Fibroblast of villous mesenchyme (primary cell): ENCODE measurements around the gene DAB2IP. TPM values are rescaled to one million over a fixed set of nuclear protein-coding genes. Genes with fewer than 3 reads are reported as not detected.

Experiments used
- DNase-seq: peaks from one replicate; pipeline ENCODE4 v3.0.0-alpha.2; 2010; ENCODE audit warnings: low read depth
- H3K4me3 ChIP-seq: 2 replicates; pipeline ENCODE4 v1.5.1; 2011; ENCODE audit warnings: low read depth, mild to moderate bottlenecking, low read length
- total RNA-seq: library from RNA; depleted of rRNA; stranded (reverse); fragments of >200 nt; gene quantifications from 2 replicates; pipeline ENCODE4 v1.2.3, GENCODE V29; 2012
- TF ChIP-seq, protein P1 (sequence below): IDR thresholded peaks from 2 replicates; pipeline ENCODE4 v1.5.1; 2012; ENCODE audit warnings: low read depth, mild to moderate bottlenecking, low read length; ENCODE audit not compliant: insufficient read depth

DAB2IP gene
- total RNA-seq, 1 donor: 47.9 TPM

DNA sequence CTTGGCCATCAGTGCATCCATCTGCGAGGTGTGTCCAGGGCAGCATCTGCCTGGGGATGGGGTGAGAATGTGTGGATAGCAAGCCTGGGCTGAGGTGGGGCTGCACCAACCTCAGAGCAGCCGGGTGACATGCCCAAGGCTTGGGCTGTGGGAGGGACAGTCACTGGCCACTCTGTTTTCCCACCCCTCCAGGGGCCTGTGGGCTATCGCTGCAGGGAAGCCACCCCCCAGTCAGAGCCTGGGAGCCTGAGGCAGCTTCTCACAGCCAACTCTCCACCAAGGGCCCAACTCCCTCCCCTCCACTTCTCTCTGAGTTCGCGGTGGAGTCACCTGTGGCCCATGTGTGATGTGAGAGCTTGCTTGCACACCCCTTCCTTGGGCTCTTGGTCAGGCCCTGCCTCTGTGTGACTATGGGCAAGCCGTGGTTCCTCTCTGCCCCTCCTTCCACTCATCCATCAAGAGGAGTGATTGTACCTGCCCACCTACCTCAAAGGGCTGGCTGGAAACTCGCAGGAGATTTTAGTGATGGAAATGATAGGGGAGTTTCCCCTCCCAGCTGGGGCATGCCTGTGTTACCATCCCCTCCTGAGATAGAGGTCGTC lies 54.8 kb downstream of the DAB2IP start:
- no peak for DNase-seq
- TF ChIP-seq, protein P1, sequence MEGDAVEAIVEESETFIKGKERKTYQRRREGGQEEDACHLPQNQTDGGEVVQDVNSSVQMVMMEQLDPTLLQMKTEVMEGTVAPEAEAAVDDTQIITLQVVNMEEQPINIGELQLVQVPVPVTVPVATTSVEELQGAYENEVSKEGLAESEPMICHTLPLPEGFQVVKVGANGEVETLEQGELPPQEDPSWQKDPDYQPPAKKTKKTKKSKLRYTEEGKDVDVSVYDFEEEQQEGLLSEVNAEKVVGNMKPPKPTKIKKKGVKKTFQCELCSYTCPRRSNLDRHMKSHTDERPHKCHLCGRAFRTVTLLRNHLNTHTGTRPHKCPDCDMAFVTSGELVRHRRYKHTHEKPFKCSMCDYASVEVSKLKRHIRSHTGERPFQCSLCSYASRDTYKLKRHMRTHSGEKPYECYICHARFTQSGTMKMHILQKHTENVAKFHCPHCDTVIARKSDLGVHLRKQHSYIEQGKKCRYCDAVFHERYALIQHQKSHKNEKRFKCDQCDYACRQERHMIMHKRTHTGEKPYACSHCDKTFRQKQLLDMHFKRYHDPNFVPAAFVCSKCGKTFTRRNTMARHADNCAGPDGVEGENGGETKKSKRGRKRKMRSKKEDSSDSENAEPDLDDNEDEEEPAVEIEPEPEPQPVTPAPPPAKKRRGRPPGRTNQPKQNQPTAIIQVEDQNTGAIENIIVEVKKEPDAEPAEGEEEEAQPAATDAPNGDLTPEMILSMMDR: no peak

GRCh38 chr9:121707477-121708424 lies 56.3 kb downstream of the DAB2IP start:
- H3K4me3 ChIP-seq: no peak overlapping the region
- no peak for DNase-seq
- TF ChIP-seq, protein P1: no peak

More for the DNA sequence above, 54.8 kb downstream of the DAB2IP start:
- H3K4me3 ChIP-seq: no peak overlapping the region

GRCh38 chr9:121708768-121709488 lies 57.5 kb downstream of the DAB2IP start:
- no peak for DNase-seq
- H3K4me3 ChIP-seq: no peak overlapping the region
- TF ChIP-seq, protein P1: no peak

DNA sequence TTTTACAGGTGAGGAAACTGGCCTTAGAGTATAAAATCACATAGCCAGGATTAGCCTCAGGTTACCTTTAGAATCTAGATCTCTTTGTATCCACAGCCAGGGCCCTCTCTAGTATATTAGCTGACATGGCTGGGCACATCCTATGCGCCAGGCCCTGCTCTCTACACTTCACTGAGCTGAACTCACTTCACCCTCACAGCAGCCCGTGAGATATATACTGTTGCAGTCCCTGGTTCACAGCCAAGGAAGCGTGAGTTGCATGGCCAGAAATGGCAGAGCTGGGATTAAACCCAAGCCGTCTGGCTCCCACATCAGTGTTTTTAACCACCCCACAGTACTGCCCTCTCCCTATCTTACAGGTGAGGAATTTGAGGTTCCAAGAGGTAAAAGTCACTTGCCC lies 58.4 kb downstream of the DAB2IP start:
- DNase-seq: no peak
- TF ChIP-seq, protein P1: no peak
- H3K4me3 ChIP-seq: no peak overlapping the region

GRCh38 chr9:121711281-121711680 lies 59.8 kb downstream of the DAB2IP start:
- H3K4me3 ChIP-seq: no peak overlapping the region
- DNase-seq: peak; percentile 57
- TF ChIP-seq, protein P1: no peak

- no peak for DNase-seq
- H3K4me3 ChIP-seq: no peak overlapping the region
- TF ChIP-seq, protein P1: no peak
Observed at GRCh38 chr9:121711797-121712196, 60.4 kb downstream of the DAB2IP start.
